Measurements from ENCODE around the gene PDX1. TPM values are rescaled to one million over a fixed set of nuclear protein-coding genes. Genes with fewer than 3 reads are reported as not detected.

PDX1 gene
- total RNA-seq, 1 experiment from 2014 or later: 1.7 TPM

DNA sequence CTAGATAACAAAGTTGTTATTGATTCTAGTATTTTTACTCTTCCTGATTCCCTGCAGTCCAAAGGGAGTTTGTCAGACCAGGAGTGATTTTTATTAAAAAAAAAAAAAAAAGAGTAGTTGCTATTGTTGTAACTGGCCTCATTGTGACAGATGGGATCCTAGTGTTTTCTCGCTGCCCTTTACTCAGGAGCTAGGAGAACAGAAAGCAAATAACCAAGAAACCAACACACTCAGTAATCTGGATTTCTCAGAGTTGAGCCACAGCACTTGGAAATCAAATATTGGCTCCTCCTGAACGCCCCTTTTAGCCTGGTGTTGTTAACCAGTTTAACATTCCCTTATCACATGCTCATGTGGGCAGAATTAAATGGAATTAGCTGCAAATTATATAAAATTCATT lies 8.3 kb upstream of the PDX1 start:
- Histone ChIP-seq H3K27me3 (ENCODE audit: insufficient read depth, low read length) (no peaks in the 10 kb centered on the region; the same call in 1 of the 2 replicates), H2AFZ (ENCODE audit: low read depth, low read length, poor library complexity, severe bottlenecking) (no peak overlapping the region), H3K4me3 (replicated peaks in 1 of 2; ENCODE audit: low read depth in 1 of 2, low read length in 2 of 2) (no peak overlapping the region), H3K79me2 (ENCODE audit: insufficient read depth, low read length) (no peaks in the 10 kb centered on the region), H3K9me3 (ENCODE audit: control insufficient read depth in 1 of 2, insufficient read depth in 1 of 2, low read depth in 1 of 2, low read length in 2 of 2) (no peaks in the 10 kb centered on the region), H3K9ac (ENCODE audit: low read length) (no peak overlapping the region), H3K4me2 (ENCODE audit: low read length) (no peak overlapping the region), H3K27ac (ENCODE audit: low read depth, low read length) (no peak overlapping the region), H4K20me1 (ENCODE audit: insufficient read depth) (no peaks in the 10 kb centered on the region), H3K36me3 (ENCODE audit: control insufficient read depth in 1 of 2, insufficient read depth in 2 of 2, low read length in 2 of 2) (no peaks in the 10 kb centered on the region), H3K9me2 (ENCODE audit: insufficient read depth) (no peaks in the 10 kb centered on the region), H3K4me1 (ENCODE audit: control insufficient read depth in 1 of 2, insufficient read depth in 2 of 2, low read length in 2 of 2) (peaks cover 5 to 11% of the 10 kb centered on the region in 2 experiments)
- TF ChIP-seq SRF (IDR thresholded peaks at IDR 0.05; ENCODE audit: low read depth) (no peak), YY1 (IDR thresholded peaks at IDR 0.05; ENCODE audit: extremely low read depth, insufficient replicate concordance, low read depth, low read length) (no peak), EZH2phosphoT487 (IDR thresholded peaks at IDR 0.05; ENCODE audit: borderline replicate concordance) (no peak), CEBPB (IDR thresholded peaks at IDR 0.05; ENCODE audit: low read depth) (no peak), ZNF274 (IDR thresholded peaks at IDR 0.05; ENCODE audit: low read depth, low read length) (no peak), EGR1 (IDR thresholded peaks at IDR 0.05; ENCODE audit: low read depth) (no peak), ELF1 (IDR thresholded peaks at IDR 0.05; ENCODE audit: borderline replicate concordance, low read depth) (no peak), CBX3 (IDR thresholded peaks at IDR 0.05; ENCODE audit: low read depth) (no peak), RAD21 (IDR thresholded peaks at IDR 0.05; ENCODE audit: low read depth) (no peak), EZH2 (IDR thresholded peaks at IDR 0.05) (no peak)
- TF ChIP-seq, protein P1, sequence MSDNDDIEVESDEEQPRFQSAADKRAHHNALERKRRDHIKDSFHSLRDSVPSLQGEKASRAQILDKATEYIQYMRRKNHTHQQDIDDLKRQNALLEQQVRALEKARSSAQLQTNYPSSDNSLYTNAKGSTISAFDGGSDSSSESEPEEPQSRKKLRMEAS (IDR thresholded peaks at IDR 0.05): no peak
- TF ChIP-seq, protein P2, sequence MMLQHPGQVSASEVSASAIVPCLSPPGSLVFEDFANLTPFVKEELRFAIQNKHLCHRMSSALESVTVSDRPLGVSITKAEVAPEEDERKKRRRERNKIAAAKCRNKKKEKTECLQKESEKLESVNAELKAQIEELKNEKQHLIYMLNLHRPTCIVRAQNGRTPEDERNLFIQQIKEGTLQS (IDR thresholded peaks at IDR 0.05): no peak
- TF ChIP-seq, protein P3, sequence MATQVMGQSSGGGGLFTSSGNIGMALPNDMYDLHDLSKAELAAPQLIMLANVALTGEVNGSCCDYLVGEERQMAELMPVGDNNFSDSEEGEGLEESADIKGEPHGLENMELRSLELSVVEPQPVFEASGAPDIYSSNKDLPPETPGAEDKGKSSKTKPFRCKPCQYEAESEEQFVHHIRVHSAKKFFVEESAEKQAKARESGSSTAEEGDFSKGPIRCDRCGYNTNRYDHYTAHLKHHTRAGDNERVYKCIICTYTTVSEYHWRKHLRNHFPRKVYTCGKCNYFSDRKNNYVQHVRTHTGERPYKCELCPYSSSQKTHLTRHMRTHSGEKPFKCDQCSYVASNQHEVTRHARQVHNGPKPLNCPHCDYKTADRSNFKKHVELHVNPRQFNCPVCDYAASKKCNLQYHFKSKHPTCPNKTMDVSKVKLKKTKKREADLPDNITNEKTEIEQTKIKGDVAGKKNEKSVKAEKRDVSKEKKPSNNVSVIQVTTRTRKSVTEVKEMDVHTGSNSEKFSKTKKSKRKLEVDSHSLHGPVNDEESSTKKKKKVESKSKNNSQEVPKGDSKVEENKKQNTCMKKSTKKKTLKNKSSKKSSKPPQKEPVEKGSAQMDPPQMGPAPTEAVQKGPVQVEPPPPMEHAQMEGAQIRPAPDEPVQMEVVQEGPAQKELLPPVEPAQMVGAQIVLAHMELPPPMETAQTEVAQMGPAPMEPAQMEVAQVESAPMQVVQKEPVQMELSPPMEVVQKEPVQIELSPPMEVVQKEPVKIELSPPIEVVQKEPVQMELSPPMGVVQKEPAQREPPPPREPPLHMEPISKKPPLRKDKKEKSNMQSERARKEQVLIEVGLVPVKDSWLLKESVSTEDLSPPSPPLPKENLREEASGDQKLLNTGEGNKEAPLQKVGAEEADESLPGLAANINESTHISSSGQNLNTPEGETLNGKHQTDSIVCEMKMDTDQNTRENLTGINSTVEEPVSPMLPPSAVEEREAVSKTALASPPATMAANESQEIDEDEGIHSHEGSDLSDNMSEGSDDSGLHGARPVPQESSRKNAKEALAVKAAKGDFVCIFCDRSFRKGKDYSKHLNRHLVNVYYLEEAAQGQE (IDR thresholded peaks at IDR 0.05; ENCODE audit: low read depth): no peak
- TF ChIP-seq, protein P4, sequence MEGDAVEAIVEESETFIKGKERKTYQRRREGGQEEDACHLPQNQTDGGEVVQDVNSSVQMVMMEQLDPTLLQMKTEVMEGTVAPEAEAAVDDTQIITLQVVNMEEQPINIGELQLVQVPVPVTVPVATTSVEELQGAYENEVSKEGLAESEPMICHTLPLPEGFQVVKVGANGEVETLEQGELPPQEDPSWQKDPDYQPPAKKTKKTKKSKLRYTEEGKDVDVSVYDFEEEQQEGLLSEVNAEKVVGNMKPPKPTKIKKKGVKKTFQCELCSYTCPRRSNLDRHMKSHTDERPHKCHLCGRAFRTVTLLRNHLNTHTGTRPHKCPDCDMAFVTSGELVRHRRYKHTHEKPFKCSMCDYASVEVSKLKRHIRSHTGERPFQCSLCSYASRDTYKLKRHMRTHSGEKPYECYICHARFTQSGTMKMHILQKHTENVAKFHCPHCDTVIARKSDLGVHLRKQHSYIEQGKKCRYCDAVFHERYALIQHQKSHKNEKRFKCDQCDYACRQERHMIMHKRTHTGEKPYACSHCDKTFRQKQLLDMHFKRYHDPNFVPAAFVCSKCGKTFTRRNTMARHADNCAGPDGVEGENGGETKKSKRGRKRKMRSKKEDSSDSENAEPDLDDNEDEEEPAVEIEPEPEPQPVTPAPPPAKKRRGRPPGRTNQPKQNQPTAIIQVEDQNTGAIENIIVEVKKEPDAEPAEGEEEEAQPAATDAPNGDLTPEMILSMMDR (IDR thresholded peaks at IDR 0.05 in 2 of 3, conservative IDR thresholded peaks at IDR 0.05 in 1 of 3; ENCODE audit: borderline replicate concordance in 1 of 3, insufficient read depth in 1 of 3, low read depth in 2 of 3, low read length in 2 of 3): no peak
- intact Hi-C loops (cut with micrococcal nuclease): no loop called here
- no TSS peak for BruUV-seq (replicated peaks)
- ChIA-PET RAD21 (ENCODE audit: low non-redundant PET in 1 of 2, low total read pairs in 2 of 2, uncharacterized antibody in 2 of 2, unreplicated experiment in 2 of 2) (no interaction called here), CTCF (interaction anchor here (0.8 kb wide), 1 partner anchor 42 kb away, joined by 3 read pairs; no protein-coding TSS in a partner anchor), POLR2A (no interaction called here)
- ATAC-seq (no peak), DNase-seq (ENCODE audit: low read depth, low spot score) (no peak)

Measured in HCT116 (cell line).